Myocyte (in vitro differentiated cells): ENCODE results near the gene IL11RA. TPM values are rescaled to one million over a fixed set of nuclear protein-coding genes. Genes with fewer than 3 reads are reported as not detected.

Experiments
- DNase-seq: peaks from one replicate; pipeline ENCODE4 v3.0.0-alpha.2; 2012; ENCODE audit warnings: low read depth
- total RNA-seq: library from RNA; depleted of rRNA; stranded (reverse); fragments of >200 nt; gene quantifications from 2 replicates; pipeline ENCODE4 v1.2.3, GENCODE V29; 2014

IL11RA gene
- total RNA-seq, 1 donor from 2014 or later = 11.8 TPM

GRCh38 chr9:34652602-34653000, 616 bp downstream of the IL11RA start:
- no peak for DNase-seq

GRCh38 chr9:34653151-34654072, 1.4 kb downstream of the IL11RA start:
- no peak for DNase-seq

GRCh38 chr9:34654323-34655051, 2.5 kb downstream of the IL11RA start:
- DNase-seq = no peak

- DNase-seq = no peak
Observed at GRCh38 chr9:34655394-34655793, 3.4 kb downstream of the IL11RA start.

- no peak for DNase-seq
Observed at GRCh38 chr9:34656992-34657391, 5.0 kb downstream of the IL11RA start.

GRCh38 chr9:34658461-34658860, 6.5 kb downstream of the IL11RA start:
- DNase-seq = no peak

- DNase-seq = no peak
Observed at GRCh38 chr9:34659592-34660253, 7.7 kb downstream of the IL11RA start.

GRCh38 chr9:34662526-34663302, 10.7 kb downstream of the IL11RA start, which contains the start of gene CCL27:
Gene CCL27, minus strand, starts transcription at chr9:34662657. Its CDS starts 24 bp downstream, at chr9:34662633.
- no peak for DNase-seq

GRCh38 chr9:34663303-34663605, 11.3 kb downstream of the IL11RA start:
- no peak for DNase-seq

- peak; percentile 80 for DNase-seq
Observed at GRCh38 chr9:34664281-34665066, 12.5 kb downstream of the IL11RA start.

- no peak for DNase-seq
Observed at GRCh38 chr9:34665067-34665380, 13.0 kb downstream of the IL11RA start.

- DNase-seq = peak; percentile 97
Observed at GRCh38 chr9:34665381-34666250, 13.6 kb downstream of the IL11RA start.

- no peak for DNase-seq
Observed at GRCh38 chr9:34669809-34670562, 18.0 kb downstream of the IL11RA start.

- DNase-seq = no peak
Observed at GRCh38 chr9:34671307-34671706, 19.3 kb downstream of the IL11RA start.

- no peak for DNase-seq
Observed at GRCh38 chr9:34674440-34674839, 22.5 kb downstream of the IL11RA start.

- peak; percentile 50 for DNase-seq
Observed at GRCh38 chr9:34675048-34675714, 23.2 kb downstream of the IL11RA start.

- DNase-seq = no peak
Observed at GRCh38 chr9:34675869-34676268, 23.9 kb downstream of the IL11RA start.

- no peak for DNase-seq
Observed at GRCh38 chr9:34684145-34684544, 32.2 kb downstream of the IL11RA start.
